Measurements from ENCODE around the gene TNMD. TPM values are rescaled to one million over a fixed set of nuclear protein-coding genes. Genes with fewer than 3 reads are reported as not detected.

The TNMD gene
- polyA plus RNA-seq, 3 donors: not detected

DNA sequence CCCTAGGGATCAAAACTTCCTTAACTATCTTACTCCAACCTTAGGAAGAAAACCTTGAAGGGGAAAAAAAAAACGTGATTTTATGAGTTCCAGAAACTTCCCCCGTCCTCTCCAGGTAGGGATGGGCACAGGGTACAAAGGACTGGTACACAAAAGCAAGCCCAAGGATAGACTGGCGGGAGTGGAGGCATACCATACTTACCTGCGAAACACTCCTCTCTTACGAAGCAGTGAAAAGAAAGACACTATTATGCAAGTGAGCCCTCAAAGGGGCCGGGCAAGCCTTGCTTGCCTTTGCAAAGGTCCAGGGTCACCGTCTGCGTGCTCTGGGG lies 51.2 kb downstream of the TNMD start:
- no peak overlapping the region for H3K4me3 ChIP-seq (replicated peaks in 1 of 3; ENCODE audit: low read depth in 2 of 3, low read length in 3 of 3)
- no peak overlapping the region for H3K27ac ChIP-seq (ENCODE audit: low read depth in 1 of 2, low read length in 2 of 2)
- Mint-ChIP-seq H3K4me1 (peaks cover 4% of the 10 kb centered on the region), H3K27ac (no peak overlapping the region), H3K27me3 (ENCODE audit: low read depth in 3 of 3) (peaks cover 45 to 73% (median 70%) of the 10 kb centered on the region in 3 donors), H3K4me3 (peak overlapping the region in 1 of 2 donors; percentile 62), H3K36me3 (peaks cover 0 to 3% of the 10 kb centered on the region in 2 donors), H3K9me3 (peaks cover 0 to 13% (median 4%) of the 10 kb centered on the region in 7 donors)
- peaks cover 56 to 72% of the 10 kb centered on the region in 2 donors for H3K27me3 ChIP-seq (ENCODE audit: control insufficient read depth in 2 of 2, insufficient read depth in 2 of 2, low read length in 2 of 2)
- TF ChIP-seq, protein P1, sequence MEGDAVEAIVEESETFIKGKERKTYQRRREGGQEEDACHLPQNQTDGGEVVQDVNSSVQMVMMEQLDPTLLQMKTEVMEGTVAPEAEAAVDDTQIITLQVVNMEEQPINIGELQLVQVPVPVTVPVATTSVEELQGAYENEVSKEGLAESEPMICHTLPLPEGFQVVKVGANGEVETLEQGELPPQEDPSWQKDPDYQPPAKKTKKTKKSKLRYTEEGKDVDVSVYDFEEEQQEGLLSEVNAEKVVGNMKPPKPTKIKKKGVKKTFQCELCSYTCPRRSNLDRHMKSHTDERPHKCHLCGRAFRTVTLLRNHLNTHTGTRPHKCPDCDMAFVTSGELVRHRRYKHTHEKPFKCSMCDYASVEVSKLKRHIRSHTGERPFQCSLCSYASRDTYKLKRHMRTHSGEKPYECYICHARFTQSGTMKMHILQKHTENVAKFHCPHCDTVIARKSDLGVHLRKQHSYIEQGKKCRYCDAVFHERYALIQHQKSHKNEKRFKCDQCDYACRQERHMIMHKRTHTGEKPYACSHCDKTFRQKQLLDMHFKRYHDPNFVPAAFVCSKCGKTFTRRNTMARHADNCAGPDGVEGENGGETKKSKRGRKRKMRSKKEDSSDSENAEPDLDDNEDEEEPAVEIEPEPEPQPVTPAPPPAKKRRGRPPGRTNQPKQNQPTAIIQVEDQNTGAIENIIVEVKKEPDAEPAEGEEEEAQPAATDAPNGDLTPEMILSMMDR (IDR thresholded peaks at IDR 0.05): no peak
- no peaks in the 10 kb centered on the region for H3K36me3 ChIP-seq (replicated peaks in 1 of 2; ENCODE audit: control insufficient read depth in 1 of 2, insufficient read depth in 2 of 2, low read length in 2 of 2)
- intact Hi-C loops (cut with micrococcal nuclease): no loop called here
- H3K79me2 ChIP-seq (ENCODE audit: insufficient read depth, low read length): no peaks in the 10 kb centered on the region
- H2AFZ ChIP-seq (ENCODE audit: insufficient read depth, low read depth, low read length, poor library complexity, severe bottlenecking): no peak overlapping the region
- no peaks in the 10 kb centered on the region for H3K4me1 ChIP-seq (ENCODE audit: control insufficient read depth in 1 of 2, insufficient read depth in 2 of 2, low read length in 2 of 2)
- no peak overlapping the region for H3K4me2 ChIP-seq (replicated peaks; ENCODE audit: extremely low read depth, low read length, poor library complexity, severe bottlenecking)
- H3K9me3 ChIP-seq (replicated peaks in 1 of 2; ENCODE audit: control insufficient read depth in 1 of 2, insufficient read depth in 1 of 2, low read length in 2 of 2): peaks cover 0 to 11% of the 10 kb centered on the region in 2 donors
- WGBS (ENCODE audit: insufficient coverage): 47% methylated on average over 3 of the region's 8 CpGs
- no peaks in the 10 kb centered on the region for H4K20me1 ChIP-seq (ENCODE audit: insufficient read depth, low read length)
- DNase-seq: no peak
- no peak overlapping the region for H3K9ac ChIP-seq (ENCODE audit: insufficient read depth, low read length, poor library complexity, severe bottlenecking)

DNA sequence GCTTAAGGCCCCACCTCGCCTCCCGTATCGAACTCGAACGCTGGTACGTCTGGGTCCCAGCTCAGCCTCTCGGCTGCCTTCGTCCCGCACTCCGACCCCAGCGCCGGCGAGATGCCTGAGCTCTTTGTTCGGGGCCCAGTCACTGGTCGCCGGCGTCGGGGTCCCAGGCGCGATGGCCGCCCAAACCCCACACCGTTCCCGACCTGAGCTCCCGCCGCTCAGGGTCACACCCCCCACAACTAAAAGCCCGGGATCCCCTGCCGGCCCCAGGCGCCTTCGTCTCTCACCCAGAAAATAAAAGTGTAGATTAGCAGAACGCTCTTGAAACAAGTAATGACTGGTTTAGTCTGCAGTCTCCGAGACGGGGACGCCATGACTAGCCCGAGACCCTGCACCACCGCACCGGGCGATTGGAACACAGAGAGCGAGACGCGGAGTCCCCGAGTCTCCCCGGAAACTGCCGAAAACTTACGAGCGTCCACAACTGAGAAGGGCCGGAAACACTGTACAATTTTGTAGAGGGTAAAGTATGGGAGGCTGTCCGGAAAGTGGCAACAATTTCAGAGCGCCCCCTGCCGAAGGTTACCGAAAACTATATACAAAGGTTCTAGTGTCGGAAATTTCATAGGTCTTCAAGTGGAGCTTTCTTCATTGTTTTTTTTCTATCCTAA lies 51.7 kb downstream of the TNMD start, which contains the start of gene TSPAN6:
TSPAN6 (minus strand) TSS at position 486 of the 671 bp plus-strand sequence; CDS start at position 374, 112 bp downstream.
- TF ChIP-seq, protein P1 (IDR thresholded peaks at IDR 0.05): peak; percentile 28
- H3K79me2 ChIP-seq (ENCODE audit: insufficient read depth, low read length): no peaks in the 10 kb centered on the region
- intact Hi-C loops (cut with micrococcal nuclease): no loop called here
- Mint-ChIP-seq H3K4me3 (peak within 1 kb of the TSS; percentile 70 to 86), H3K27ac (no peak within 1 kb of the TSS), H3K9me3 (peaks cover 0 to 13% (median 4%) of the 10 kb centered on the region in 7 donors), H3K27me3 (ENCODE audit: low read depth in 3 of 3) (peaks cover 47 to 74% (median 71%) of the 10 kb centered on the region in 3 donors), H3K36me3 (peaks cover 0 to 3% of the 10 kb centered on the region in 2 donors), H3K4me1 (peaks cover 4% of the 10 kb centered on the region)
- H3K4me3 ChIP-seq (replicated peaks in 1 of 3; ENCODE audit: low read depth in 2 of 3, low read length in 3 of 3): no peak within 1 kb of the TSS
- no peaks in the 10 kb centered on the region for H4K20me1 ChIP-seq (ENCODE audit: insufficient read depth, low read length)
- no peak within 1 kb of the TSS for H3K4me2 ChIP-seq (replicated peaks; ENCODE audit: extremely low read depth, low read length, poor library complexity, severe bottlenecking)
- no peaks in the 10 kb centered on the region for H3K4me1 ChIP-seq (ENCODE audit: control insufficient read depth in 1 of 2, insufficient read depth in 2 of 2, low read length in 2 of 2)
- H3K27me3 ChIP-seq (ENCODE audit: control insufficient read depth in 2 of 2, insufficient read depth in 2 of 2, low read length in 2 of 2): peaks cover 53 to 67% of the 10 kb centered on the region in 2 donors
- no peak within 1 kb of the TSS for H3K27ac ChIP-seq (ENCODE audit: low read depth in 1 of 2, low read length in 2 of 2)
- no peak for DNase-seq
- WGBS (ENCODE audit: insufficient coverage): 43% methylated on average over 8 of the region's 51 CpGs
- H3K9ac ChIP-seq (ENCODE audit: insufficient read depth, low read length, poor library complexity, severe bottlenecking): no peak within 1 kb of the TSS
- H3K9me3 ChIP-seq (replicated peaks in 1 of 2; ENCODE audit: control insufficient read depth in 1 of 2, insufficient read depth in 1 of 2, low read length in 2 of 2): peaks cover 0 to 11% of the 10 kb centered on the region in 2 donors
- no peaks in the 10 kb centered on the region for H3K36me3 ChIP-seq (replicated peaks in 1 of 2; ENCODE audit: control insufficient read depth in 1 of 2, insufficient read depth in 2 of 2, low read length in 2 of 2)
- no peak within 1 kb of the TSS for H2AFZ ChIP-seq (ENCODE audit: insufficient read depth, low read depth, low read length, poor library complexity, severe bottlenecking)

Measured in CD14-positive monocyte (primary cell).